T-cell (primary cell): ENCODE results near the gene NRG3. TPM values are rescaled to one million over a fixed set of nuclear protein-coding genes. Genes with fewer than 3 reads are reported as not detected.

Source experiments
- ATAC-seq, 4 experiments: fragments of 200-7000 bp in 3 of 4; fragments of 150-1000 bp in 1 of 4; cut with Tn5 transposase; replicated peaks in 1 of 4; 1 replicate in 3 of 4; 2 replicates in 1 of 4; pipeline ENCODE4 v1.10.0; 2021; ENCODE audit warnings: moderate library complexity in 3 of 4, mild to moderate bottlenecking in 2 of 4, moderate number of reproducible peaks in 1 of 4
- CTCF ChIA-PET, 2 donors: fragments of 300-600 bp; sonication (Branson Sonifier 250); formaldehyde crosslinking; loops; one replicate each; lab custom pipeline; 2022; ENCODE audit warnings: antibody characterized with exemption in 2 of 2; lab: Charles Lee
- POLR2A ChIA-PET, 2 donors: fragments of 300-600 bp; sonication (Branson Sonifier 250); formaldehyde crosslinking; loops; one replicate each; lab custom pipeline; 2022; ENCODE audit warnings: antibody characterized with exemption in 2 of 2; lab: Charles Lee
- DNase-seq, 35 experiments: peaks; one replicate each; pipeline versions ENCODE4 v3.0.0 to v3.0.0-alpha.2; 2013 to 2023
- H3K27ac ChIP-seq: one replicate; pipeline ENCODE4 v1.5.1; 2013; ENCODE audit warnings: low read length
- H3K27me3 ChIP-seq, 2 experiments: replicated peaks in 1 of 2; 1 replicate in 1 of 2; 2 replicates in 1 of 2; pipeline versions ENCODE4 v1.6.1 to v1.7.0; 2013; ENCODE audit warnings: low read length in 1 of 2, mixed read lengths in 1 of 2; ENCODE audit not compliant: control insufficient read depth in 2 of 2, insufficient read depth in 2 of 2; ENCODE audit errors: extremely low read depth in 1 of 2
- H3K36me3 ChIP-seq, 2 donors: 1 replicate in 1 of 2; 2 replicates in 1 of 2; pipeline versions ENCODE4 v1.6.1 to v1.7.0; 2013; ENCODE audit warnings: low read length in 1 of 2; ENCODE audit not compliant: control insufficient read depth in 2 of 2, insufficient read depth in 1 of 2; ENCODE audit errors: extremely low read depth in 1 of 2
- H3K4me1 ChIP-seq, 2 experiments: 1 replicate in 1 of 2; 2 replicates in 1 of 2; pipeline versions ENCODE4 v1.6.1 to v1.7.0; 2013; ENCODE audit warnings: low read length in 2 of 2, mixed read lengths in 1 of 2; ENCODE audit not compliant: insufficient read depth in 2 of 2, control insufficient read depth in 1 of 2; ENCODE audit errors: extremely low read depth in 1 of 2
- H3K4me3 ChIP-seq, 2 donors: 1 replicate in 1 of 2; 2 replicates in 1 of 2; pipeline versions ENCODE4 v1.5.1 to v1.7.0; 2013; ENCODE audit warnings: mild to moderate bottlenecking in 2 of 2, low read length in 1 of 2, moderate library complexity in 1 of 2; ENCODE audit not compliant: control insufficient read depth in 1 of 2; ENCODE audit errors: extremely low read depth in 1 of 2
- H3K9me3 ChIP-seq: 2 replicates; pipeline ENCODE4 v1.7.0; 2013
- H3K27ac Mint-ChIP-seq, 2 donors: one replicate each; pipeline ENCODE4 v1.8.0; 2020 to 2021; ENCODE audit warnings: mild to moderate bottlenecking in 2 of 2, mixed read lengths in 2 of 2
- H3K27me3 Mint-ChIP-seq, 2 donors: one replicate each; pipeline ENCODE4 v1.8.0; 2021 to 2022; ENCODE audit warnings: mixed read lengths in 2 of 2
- H3K36me3 Mint-ChIP-seq: one replicate; pipeline ENCODE4 v1.8.0; 2021; ENCODE audit warnings: mixed read lengths
- H3K4me1 Mint-ChIP-seq, 3 donors: one replicate each; pipeline ENCODE4 v1.8.0; 2020 to 2022; ENCODE audit warnings: mixed read lengths in 3 of 3, mild to moderate bottlenecking in 1 of 3
- H3K4me3 Mint-ChIP-seq, 3 donors: one replicate each; pipeline ENCODE4 v1.8.0; 2020 to 2022; ENCODE audit warnings: mild to moderate bottlenecking in 3 of 3, mixed read lengths in 3 of 3, moderate library complexity in 3 of 3
- H3K9me3 Mint-ChIP-seq, 3 donors: one replicate each; pipeline ENCODE4 v1.8.0; 2020 to 2022; ENCODE audit warnings: mixed read lengths in 3 of 3
- WGBS: methylation state at CpG from one replicate; pipeline ENCODE4 v1.1.5; 2013; ENCODE audit warnings: missing lambda C conversion rate; ENCODE audit not compliant: insufficient coverage; 5-methylcytosine and 5-hydroxymethylcytosine counted together
- total RNA-seq, 35 experiments: library from RNA in 6 of 35; stranded (reverse) in 6 of 35; fragments of 120-200 nt in 1 of 35; gene quantifications; one replicate each; pipeline versions ENCODE4 v1.2.1 to v1.2.4 and lab custom pipeline; 2013 to 2026

The NRG3 gene
- total RNA-seq, 5 donors from 2014 or later (not counting 1 experiment from before 2014, with no cell fraction given): 0.12 TPM; not detected in 4

DNA sequence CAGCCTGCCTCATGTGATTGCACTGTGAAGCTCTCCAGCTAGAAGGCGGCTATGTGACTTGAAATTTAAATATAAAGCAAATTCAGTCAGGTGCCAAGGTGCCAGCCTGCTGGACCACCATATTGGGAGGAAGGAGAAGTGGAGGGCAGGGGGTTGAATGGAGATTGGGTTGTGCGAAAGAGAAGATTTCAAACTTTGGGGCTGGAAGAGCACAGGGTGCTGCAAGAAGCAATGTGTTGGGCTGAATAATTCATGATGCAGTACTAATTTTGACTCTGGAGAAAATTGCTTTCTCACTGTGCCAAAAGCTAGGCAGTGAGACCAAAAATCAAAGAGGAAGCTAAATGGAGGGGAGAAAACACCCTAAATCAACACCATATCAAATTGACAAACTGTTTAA, 335.3 kb downstream of the NRG3 start:
- H3K9me3 Mint-ChIP-seq: peaks cover 0 to 4% (median 0%) of the 10 kb centered on the region in 3 donors
- no peaks in the 10 kb centered on the region for H3K9me3 ChIP-seq
- H3K4me3 ChIP-seq: no peak overlapping the region
- H3K4me3 Mint-ChIP-seq: no peak overlapping the region
- ATAC-seq (no peak), DNase-seq (no peak)
- ChIA-PET POLR2A (no interaction called here), CTCF (interaction anchor here in 1 of 2 donors (0.6 kb wide), 2 partner anchors 22 to 489 kb away, joined by 3 to 4 read pairs; no protein-coding TSS in a partner anchor)
- H3K4me1 Mint-ChIP-seq: no peaks in the 10 kb centered on the region
- H3K27me3 Mint-ChIP-seq: no peaks in the 10 kb centered on the region
- WGBS: 70% methylated on average over 1 of the region's 2 CpGs
- H3K4me1 ChIP-seq: no peaks in the 10 kb centered on the region
- no peaks in the 10 kb centered on the region for H3K27me3 ChIP-seq
- H3K27ac ChIP-seq: no peak overlapping the region
- H3K36me3 Mint-ChIP-seq: no peaks in the 10 kb centered on the region
- H3K27ac Mint-ChIP-seq: no peak overlapping the region
- no peaks in the 10 kb centered on the region for H3K36me3 ChIP-seq

DNA sequence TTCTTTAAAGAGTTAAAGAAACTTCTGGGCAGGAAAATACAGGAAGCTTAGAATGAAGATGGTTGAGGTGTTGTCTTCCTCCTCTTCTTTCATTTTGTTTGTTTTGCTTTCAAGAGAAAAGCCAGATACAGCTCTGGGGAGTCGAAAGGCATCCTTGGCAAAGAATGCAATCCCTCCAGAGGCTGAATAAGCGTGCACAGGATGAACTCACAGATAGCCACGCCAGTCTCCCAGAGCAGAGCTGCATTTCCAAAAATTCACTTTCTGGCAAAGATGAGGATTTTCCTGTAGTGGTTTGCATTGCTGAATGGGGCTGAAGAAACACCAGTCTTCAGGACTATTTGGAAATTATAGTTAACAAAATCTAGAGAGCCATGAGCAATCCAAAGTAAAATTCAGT, 336.4 kb downstream of the NRG3 start:
- ChIA-PET POLR2A (no interaction called here), CTCF (no interaction called here)
- no peaks in the 10 kb centered on the region for H3K36me3 Mint-ChIP-seq
- no peak for ATAC-seq
- DNase-seq: no peak
- no peaks in the 10 kb centered on the region for H3K4me1 ChIP-seq
- no peak overlapping the region for H3K4me3 Mint-ChIP-seq
- WGBS: 45% methylated on average over 3 of the region's 3 CpGs
- no peaks in the 10 kb centered on the region for H3K27me3 Mint-ChIP-seq
- H3K9me3 Mint-ChIP-seq: peaks cover 0 to 4% (median 0%) of the 10 kb centered on the region in 3 donors
- H3K36me3 ChIP-seq: no peaks in the 10 kb centered on the region
- no peak overlapping the region for H3K4me3 ChIP-seq
- H3K27me3 ChIP-seq: no peaks in the 10 kb centered on the region
- no peak overlapping the region for H3K27ac Mint-ChIP-seq
- H3K27ac ChIP-seq: no peak overlapping the region
- H3K9me3 ChIP-seq: no peaks in the 10 kb centered on the region
- H3K4me1 Mint-ChIP-seq: no peaks in the 10 kb centered on the region

DNA sequence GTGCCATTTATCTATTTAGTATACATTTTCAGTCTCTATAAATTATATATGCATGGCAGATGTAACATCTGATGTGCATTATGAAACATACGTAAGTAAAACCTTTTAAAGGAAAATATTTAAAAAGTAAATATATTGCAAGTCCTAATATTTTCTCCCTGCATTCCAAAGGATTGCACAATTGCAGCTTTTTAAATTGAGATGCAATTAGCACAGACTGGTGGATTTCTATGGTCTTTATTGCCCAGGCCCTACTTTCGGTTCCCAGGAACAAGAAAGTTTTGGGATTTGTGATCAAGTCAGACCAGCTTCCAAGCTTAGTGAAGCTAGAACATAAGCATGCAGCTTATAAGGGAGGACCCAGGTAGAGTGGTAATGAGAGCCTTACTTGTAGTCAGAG, 337.8 kb downstream of the NRG3 start:
- no peaks in the 10 kb centered on the region for H3K27me3 Mint-ChIP-seq
- H3K9me3 Mint-ChIP-seq: peaks cover 0 to 4% (median 0%) of the 10 kb centered on the region in 3 donors
- H3K9me3 ChIP-seq: no peaks in the 10 kb centered on the region
- H3K4me1 ChIP-seq: no peaks in the 10 kb centered on the region
- no CpG with 5 or more reads among the region's 2 CpGs for WGBS
- no peaks in the 10 kb centered on the region for H3K36me3 Mint-ChIP-seq
- H3K36me3 ChIP-seq: no peaks in the 10 kb centered on the region
- CTCF ChIA-PET: no interaction called here
- no peak overlapping the region for H3K4me3 ChIP-seq
- H3K27me3 ChIP-seq: no peaks in the 10 kb centered on the region
- no peak for DNase-seq
- ATAC-seq: no peak
- H3K27ac Mint-ChIP-seq: no peak overlapping the region
- H3K4me3 Mint-ChIP-seq: no peak overlapping the region
- no peak overlapping the region for H3K27ac ChIP-seq
- H3K4me1 Mint-ChIP-seq: no peaks in the 10 kb centered on the region
- POLR2A ChIA-PET: no interaction called here

DNA sequence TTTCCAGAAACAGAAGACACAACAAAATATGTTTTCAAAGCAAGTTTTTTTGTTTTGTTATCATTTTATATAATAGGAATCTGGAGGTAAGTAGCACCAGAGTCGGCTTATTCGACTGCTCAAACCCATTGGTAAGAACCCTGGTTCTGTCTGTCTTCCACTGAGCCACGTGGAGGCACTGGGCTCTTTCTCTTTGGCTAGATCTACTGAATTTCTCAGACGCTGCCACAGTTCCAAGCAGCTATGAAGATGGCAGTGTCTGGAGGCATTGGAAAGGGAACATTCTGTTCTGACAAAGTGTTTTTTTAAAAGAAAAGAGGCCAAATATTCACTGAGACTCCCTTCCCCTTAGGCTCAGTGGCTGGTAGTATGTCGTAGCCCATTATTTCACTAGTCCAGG, 338.8 kb downstream of the NRG3 start:
- peaks cover 0 to 4% (median 4%) of the 10 kb centered on the region in 3 donors for H3K9me3 Mint-ChIP-seq
- H3K27ac Mint-ChIP-seq: no peak overlapping the region
- no peak overlapping the region for H3K27ac ChIP-seq
- ChIA-PET CTCF (no interaction called here), POLR2A (no interaction called here)
- H3K27me3 Mint-ChIP-seq: no peaks in the 10 kb centered on the region
- no peak for DNase-seq
- H3K9me3 ChIP-seq: no peaks in the 10 kb centered on the region
- no peak overlapping the region for H3K4me3 ChIP-seq
- no peaks in the 10 kb centered on the region for H3K4me1 ChIP-seq
- no peaks in the 10 kb centered on the region for H3K36me3 Mint-ChIP-seq
- H3K4me1 Mint-ChIP-seq: no peaks in the 10 kb centered on the region
- no peaks in the 10 kb centered on the region for H3K27me3 ChIP-seq
- ATAC-seq: no peak
- H3K4me3 Mint-ChIP-seq: no peak overlapping the region
- WGBS: 77% methylated on average over 2 of the region's 5 CpGs
- H3K36me3 ChIP-seq: no peaks in the 10 kb centered on the region

DNA sequence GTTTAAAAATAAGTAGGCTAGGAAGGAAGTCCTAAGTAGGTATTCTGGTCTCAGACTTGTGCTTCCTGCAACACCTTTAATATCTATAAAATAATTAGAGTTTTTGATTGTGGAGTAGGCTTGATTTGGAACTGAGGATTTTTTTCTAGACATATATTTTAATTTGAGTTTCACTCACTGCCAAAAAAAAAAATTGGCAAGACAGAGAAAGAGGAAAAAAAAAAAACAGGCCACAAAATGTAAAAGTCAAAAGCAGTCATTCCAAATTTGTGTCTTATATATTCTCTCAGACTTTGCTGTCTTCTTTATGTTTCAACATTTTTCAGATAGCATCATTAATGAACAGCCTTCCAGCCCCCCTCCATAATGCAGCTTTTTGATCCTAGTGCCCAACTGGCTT, 346.1 kb downstream of the NRG3 start:
- H3K9me3 Mint-ChIP-seq: peaks cover 6 to 12% (median 8%) of the 10 kb centered on the region in 3 donors
- ChIA-PET CTCF (no interaction called here), POLR2A (no interaction called here)
- Histone ChIP-seq H3K36me3 (no peaks in the 10 kb centered on the region), H3K9me3 (no peaks in the 10 kb centered on the region), H3K27ac (no peak overlapping the region), H3K4me3 (no peak overlapping the region), H3K4me1 (no peaks in the 10 kb centered on the region), H3K27me3 (no peaks in the 10 kb centered on the region)
- no peaks in the 10 kb centered on the region for H3K4me1 Mint-ChIP-seq
- no peak overlapping the region for H3K27ac Mint-ChIP-seq
- no peaks in the 10 kb centered on the region for H3K36me3 Mint-ChIP-seq
- DNase-seq: no peak
- H3K4me3 Mint-ChIP-seq: no peak overlapping the region
- no peak for ATAC-seq
- no peaks in the 10 kb centered on the region for H3K27me3 Mint-ChIP-seq

DNA sequence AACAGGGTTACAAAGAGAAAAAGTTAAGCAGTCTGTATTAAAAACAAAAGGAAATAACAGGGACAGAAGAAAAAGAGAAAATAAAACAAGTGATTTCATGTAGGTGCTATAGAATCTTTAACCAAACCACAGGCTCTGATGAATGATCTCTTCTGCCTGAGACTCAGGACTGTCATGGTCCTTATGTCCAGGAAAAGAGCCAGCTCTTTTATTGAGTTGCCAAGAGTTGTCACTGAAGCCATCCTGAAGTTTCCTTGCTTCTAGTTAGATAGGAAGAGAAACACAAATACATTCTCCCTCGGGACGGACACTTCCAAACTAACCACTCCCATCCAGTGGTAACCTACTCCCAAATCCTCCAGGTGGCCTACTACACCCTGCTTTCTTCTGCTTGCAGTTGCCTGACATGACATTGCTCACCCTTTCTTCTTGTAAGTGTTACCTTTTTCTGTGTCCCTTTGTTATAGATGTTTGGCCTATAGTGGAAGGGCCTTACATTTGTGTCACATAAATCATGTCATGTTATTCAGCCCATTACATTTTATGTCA, 346.7 kb downstream of the NRG3 start:
- no peaks in the 10 kb centered on the region for H3K36me3 ChIP-seq
- no peaks in the 10 kb centered on the region for H3K9me3 ChIP-seq
- ChIA-PET CTCF (no interaction called here), POLR2A (no interaction called here)
- Mint-ChIP-seq H3K9me3 (peaks cover 6 to 12% (median 8%) of the 10 kb centered on the region in 3 donors), H3K4me1 (no peaks in the 10 kb centered on the region), H3K27me3 (no peaks in the 10 kb centered on the region), H3K36me3 (no peaks in the 10 kb centered on the region), H3K4me3 (no peak overlapping the region), H3K27ac (no peak overlapping the region)
- DNase-seq (no peak), ATAC-seq (no peak)
- no peaks in the 10 kb centered on the region for H3K4me1 ChIP-seq
- 60% methylated on average over 1 of the region's 2 CpGs for WGBS
- H3K4me3 ChIP-seq: no peak overlapping the region
- H3K27ac ChIP-seq: no peak overlapping the region
- no peaks in the 10 kb centered on the region for H3K27me3 ChIP-seq

DNA sequence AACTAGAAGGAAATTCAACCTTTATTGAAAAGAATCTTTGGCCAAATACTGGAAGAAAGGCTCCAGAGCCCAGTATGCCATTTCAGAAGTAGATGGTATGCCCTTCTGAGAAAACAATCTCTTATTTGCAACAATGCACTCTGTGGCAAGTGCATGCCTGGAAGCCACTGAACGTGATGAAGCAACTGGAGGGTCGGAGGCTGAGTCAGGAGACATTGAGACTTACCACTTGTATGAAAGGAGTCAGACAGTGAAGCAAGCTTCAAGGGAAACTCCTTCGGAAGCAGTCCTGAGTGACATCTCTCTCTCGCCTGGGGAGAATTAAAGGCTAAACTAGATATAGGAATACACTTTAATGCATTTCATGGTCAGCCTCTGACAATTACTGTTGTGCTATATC, 353.7 kb downstream of the NRG3 start:
- Histone ChIP-seq H3K4me1 (no peaks in the 10 kb centered on the region), H3K27ac (no peak overlapping the region), H3K4me3 (no peak overlapping the region), H3K27me3 (no peaks in the 10 kb centered on the region), H3K36me3 (no peaks in the 10 kb centered on the region), H3K9me3 (no peaks in the 10 kb centered on the region)
- no peaks in the 10 kb centered on the region for H3K36me3 Mint-ChIP-seq
- H3K4me1 Mint-ChIP-seq: no peaks in the 10 kb centered on the region
- POLR2A ChIA-PET: no interaction called here
- H3K9me3 Mint-ChIP-seq: peaks cover 8 to 14% (median 8%) of the 10 kb centered on the region in 3 donors
- CTCF ChIA-PET: no interaction called here
- H3K4me3 Mint-ChIP-seq: no peak overlapping the region
- DNase-seq (no peak), ATAC-seq (no peak)
- WGBS: 55% methylated on average over 2 of the region's 4 CpGs
- H3K27me3 Mint-ChIP-seq: no peaks in the 10 kb centered on the region
- H3K27ac Mint-ChIP-seq: no peak overlapping the region
